Subcutaneous adipose tissue (tissue), 4 donors: ENCODE measurements around the gene MRPL23. TPM values are rescaled to one million over a fixed set of nuclear protein-coding genes. Genes with fewer than 3 reads are reported as not detected.

Source experiments
- CTCF ChIP-seq: fragments of 450-650 bp; IDR thresholded peaks from one replicate; pipeline ENCODE4 v1.5.1; 2016; ENCODE audit warnings: low read depth, mild to moderate bottlenecking, control low read depth, antibody characterized with exemption, moderate library complexity
- total RNA-seq, 4 donors: library from RNA; depleted of rRNA; stranded (reverse); fragments of >200 nt; gene quantifications; one replicate each; pipeline ENCODE4 v1.1.0, GENCODE V29; 2016

Gene MRPL23
- total RNA-seq, 4 donors from 2014 or later: 113 to 142 (median 116) TPM

GRCh38 chr11:1943977-1944376, 3.2 kb upstream of the MRPL23 start:
- no peak for TF ChIP-seq CTCF

DNA sequence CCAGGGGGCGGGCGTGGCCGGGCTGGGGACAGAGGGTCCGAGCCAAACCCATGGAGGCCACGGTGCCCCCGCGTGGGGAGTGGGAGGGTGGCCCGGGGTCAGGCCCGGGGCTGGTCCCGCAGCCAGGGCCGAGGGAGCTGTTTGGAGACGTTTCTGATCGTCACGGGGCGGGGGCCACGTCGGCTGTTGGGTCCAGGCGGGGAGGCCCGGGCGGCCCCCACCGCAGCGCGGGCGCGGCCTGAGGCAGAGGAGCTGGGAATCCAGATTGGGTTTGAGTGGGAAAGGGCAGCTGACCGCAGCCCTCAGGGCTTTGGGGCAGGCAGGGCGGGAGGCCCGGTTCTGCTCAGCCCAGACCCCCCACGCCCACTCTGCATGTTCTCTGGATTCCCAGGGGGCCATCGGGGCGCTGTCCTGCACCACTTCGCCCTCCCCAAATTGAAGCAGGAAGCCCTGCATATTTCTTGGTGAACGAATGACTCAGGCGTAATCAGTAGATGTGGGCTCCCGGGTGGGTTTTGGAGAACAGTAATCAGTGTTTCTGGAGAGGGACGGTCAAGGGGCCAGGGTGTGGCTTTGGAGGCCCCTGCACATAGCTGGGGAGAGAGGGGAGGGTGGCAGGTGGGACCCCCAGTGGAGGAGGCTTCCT, 583 bp downstream of the MRPL23 start:
- no peak for TF ChIP-seq CTCF

DNA sequence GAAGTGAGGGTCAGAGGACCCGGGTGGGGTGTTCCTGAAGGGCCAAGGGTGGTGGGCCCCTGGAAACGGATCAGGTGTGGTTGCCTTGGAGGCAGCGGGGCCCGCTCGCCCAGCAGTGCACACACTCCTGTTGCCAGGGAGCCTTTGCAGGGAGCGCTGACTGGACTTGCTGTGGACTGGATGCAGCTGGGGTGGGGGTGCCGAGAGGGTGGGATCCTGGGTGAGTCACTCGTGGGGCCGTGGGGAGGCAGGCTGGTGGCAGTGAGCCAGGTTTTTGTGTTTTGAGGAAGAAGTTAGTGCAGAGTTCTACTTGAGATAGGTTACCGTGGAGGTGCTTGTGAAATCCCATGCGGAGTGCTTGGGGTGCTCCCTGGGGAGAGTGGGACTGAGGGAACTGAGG, 1.3 kb downstream of the MRPL23 start:
- TF ChIP-seq CTCF: no peak

DNA sequence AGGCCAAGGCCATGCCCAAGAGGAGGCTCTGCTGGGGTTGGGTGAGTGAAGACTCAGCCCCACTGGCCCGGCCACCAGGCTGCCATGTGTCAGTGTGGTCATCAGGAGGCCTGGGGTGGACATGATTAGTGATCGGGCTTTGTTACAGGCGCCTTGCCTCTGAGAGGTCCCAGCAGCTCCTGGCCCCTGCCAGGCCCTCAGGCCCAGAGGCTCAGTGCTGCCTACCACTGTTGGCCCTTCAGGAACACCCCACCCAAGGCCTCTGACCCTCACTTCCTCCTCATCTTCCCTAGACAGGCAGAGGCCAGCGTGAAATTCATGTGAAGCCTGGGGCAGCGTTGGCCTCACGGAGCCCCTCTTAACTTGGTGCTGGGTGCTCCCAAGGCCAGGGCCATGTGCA, 2.2 kb downstream of the MRPL23 start:
- no peak for TF ChIP-seq CTCF

GRCh38 chr11:1949922-1950321, 2.8 kb downstream of the MRPL23 start:
- no peak for TF ChIP-seq CTCF

DNA sequence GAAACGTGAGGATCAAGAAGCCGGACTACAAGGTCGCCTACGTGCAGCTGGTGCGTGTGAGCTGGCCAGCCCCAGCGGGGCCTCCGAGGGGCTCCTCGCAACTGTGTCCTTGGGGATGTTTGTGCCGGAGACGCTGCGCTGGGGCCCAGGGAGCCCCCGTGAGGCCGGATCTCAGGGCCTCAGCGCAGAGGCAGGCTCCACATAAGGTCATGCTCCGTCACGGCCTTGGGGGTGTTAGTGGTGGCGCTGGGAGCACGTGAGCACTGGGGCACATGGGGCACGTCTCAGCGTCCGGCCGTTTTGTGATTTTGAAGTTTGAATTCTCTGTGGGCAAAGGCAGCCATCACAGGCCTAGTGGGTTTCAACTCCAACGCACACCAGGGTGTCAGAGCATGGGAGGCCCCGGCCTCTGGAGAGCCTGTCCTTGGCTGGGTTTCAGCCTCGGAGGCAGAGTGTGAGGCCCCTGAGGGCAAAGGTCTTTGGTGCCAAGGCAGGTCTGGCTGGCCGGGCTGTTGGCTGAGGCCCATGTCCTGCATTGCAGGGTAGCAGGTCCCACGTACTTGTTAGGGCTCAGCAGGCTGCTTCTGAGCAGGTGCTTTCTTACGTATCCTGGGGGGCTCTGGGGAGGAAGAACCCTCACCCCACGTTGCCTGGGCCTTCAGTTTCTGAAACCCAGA, 5.8 kb downstream of the MRPL23 start:
- TF ChIP-seq CTCF: no peak

DNA sequence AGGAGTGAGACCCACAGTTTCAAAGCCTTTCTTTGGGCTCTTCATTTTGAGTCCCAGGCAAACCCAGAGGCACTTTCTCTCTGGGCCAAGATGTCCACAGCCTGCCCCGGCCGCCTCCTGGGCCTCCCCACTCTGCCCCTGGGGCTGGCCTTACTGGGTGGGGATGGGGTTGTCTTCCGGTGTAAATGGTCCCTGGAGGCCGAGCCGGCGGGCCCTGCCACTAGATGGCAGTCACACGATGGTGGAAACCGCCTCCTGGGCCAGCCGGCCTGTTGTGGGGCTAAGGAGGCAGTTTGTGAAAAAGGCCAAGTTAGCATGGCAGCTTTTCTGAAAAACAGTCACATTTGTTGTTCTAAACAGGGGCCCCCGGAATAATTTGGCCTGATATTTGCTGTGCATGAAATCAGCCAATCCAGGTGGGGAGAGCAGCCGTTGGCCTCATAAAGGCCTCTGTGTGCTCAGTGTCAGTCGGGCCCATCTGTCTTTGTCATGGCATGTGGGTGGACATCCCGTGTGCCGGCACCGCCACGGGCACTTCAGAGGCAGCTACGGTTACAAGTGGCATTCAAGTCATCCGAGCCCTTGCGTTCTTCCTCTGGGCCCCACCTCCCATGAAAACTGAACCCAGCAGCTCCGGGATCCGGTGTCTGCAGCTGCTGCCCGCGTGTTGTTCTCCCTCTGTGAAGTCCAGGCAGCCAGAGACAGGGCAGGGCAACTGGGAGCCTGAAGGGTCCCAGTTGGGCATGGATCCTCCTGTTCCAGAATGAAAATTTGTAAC, 6.5 kb downstream of the MRPL23 start:
- TF ChIP-seq CTCF: no peak
